Nephron (organoid): ENCODE measurements around the gene MOB3B.

Experiments used
- H3K27ac Mint-ChIP-seq, 3 experiments: 2 replicates each; pipeline ENCODE4 v1.8.0; 2020; ENCODE audit warnings: mixed read lengths in 3 of 3, mild to moderate bottlenecking in 2 of 3, moderate library complexity in 1 of 3
- H3K27me3 Mint-ChIP-seq: 2 replicates; pipeline ENCODE4 v1.8.0; 2021; ENCODE audit warnings: low read depth, mild to moderate bottlenecking, moderate library complexity, mixed read lengths
- H3K36me3 Mint-ChIP-seq: 2 replicates; pipeline ENCODE4 v1.8.0; 2020; ENCODE audit warnings: low read depth, mixed read lengths
- H3K4me1 Mint-ChIP-seq: 2 replicates; pipeline ENCODE4 v1.8.0; 2020; ENCODE audit warnings: mixed read lengths
- H3K4me3 Mint-ChIP-seq, 3 experiments: 2 replicates each; pipeline ENCODE4 v1.8.0; 2020; ENCODE audit warnings: mild to moderate bottlenecking in 3 of 3, mixed read lengths in 3 of 3, moderate library complexity in 2 of 3
- H3K9me3 Mint-ChIP-seq: 2 replicates; pipeline ENCODE4 v1.8.0; 2020; ENCODE audit warnings: mixed read lengths
- CTCF ChIP-seq, 3 experiments: fragments of 200-600 bp; sonication (generic); IDR thresholded peaks; one replicate each; pipeline ENCODE4 v1.5.0; 2021; ENCODE audit warnings: antibody characterized with exemption in 3 of 3; ENCODE audit not compliant: unreplicated experiment in 3 of 3

The MOB3B gene

GRCh38 chr9:27400334-27400880 is 129.2 kb downstream of the MOB3B start:
- TF ChIP-seq CTCF (IDR thresholded peaks at IDR 0.05; ENCODE audit: unreplicated experiment in 3 of 3) = no peak
- Mint-ChIP-seq H3K9me3 (peaks cover under 1% of the 10 kb centered on the region), H3K27ac (peak overlapping the region; percentile 35 to 51 (median 47)), H3K36me3 (peaks cover 9% of the 10 kb centered on the region), H3K4me3 (no peak overlapping the region), H3K4me1 (peaks cover 21% of the 10 kb centered on the region), H3K27me3 (no peaks in the 10 kb centered on the region)

GRCh38 chr9:27398982-27399653 is 130.5 kb downstream of the MOB3B start:
- TF ChIP-seq CTCF (IDR thresholded peaks at IDR 0.05; ENCODE audit: unreplicated experiment in 3 of 3) = no peak
- Mint-ChIP-seq H3K4me3 (no peak overlapping the region), H3K27me3 (no peaks in the 10 kb centered on the region), H3K36me3 (peaks cover 7% of the 10 kb centered on the region), H3K4me1 (peaks cover 31% of the 10 kb centered on the region), H3K9me3 (no peaks in the 10 kb centered on the region), H3K27ac (peak overlapping the region in 2 of 3 experiments; percentile 14 to 51)

- Mint-ChIP-seq H3K36me3 (peaks cover 7% of the 10 kb centered on the region), H3K9me3 (no peaks in the 10 kb centered on the region), H3K27ac (peak overlapping the region; percentile 1 to 9 (median 5)), H3K27me3 (no peaks in the 10 kb centered on the region), H3K4me3 (no peak overlapping the region), H3K4me1 (peaks cover 42% of the 10 kb centered on the region)
- no peak for TF ChIP-seq CTCF (IDR thresholded peaks at IDR 0.05; ENCODE audit: unreplicated experiment in 3 of 3)
Observed at GRCh38 chr9:27396495-27396894, 133.1 kb downstream of the MOB3B start.

- Mint-ChIP-seq H3K36me3 (peaks cover 7% of the 10 kb centered on the region), H3K9me3 (no peaks in the 10 kb centered on the region), H3K27ac (peak overlapping the region; percentile 24 to 44 (median 35)), H3K27me3 (no peaks in the 10 kb centered on the region), H3K4me1 (peaks cover 45% of the 10 kb centered on the region), H3K4me3 (no peak overlapping the region)
- no peak for TF ChIP-seq CTCF (IDR thresholded peaks at IDR 0.05; ENCODE audit: unreplicated experiment in 3 of 3)
Observed at GRCh38 chr9:27395484-27395921, 134.1 kb downstream of the MOB3B start.

GRCh38 chr9:27394826-27395201 is 134.8 kb downstream of the MOB3B start:
- Mint-ChIP-seq H3K4me3 (no peak overlapping the region), H3K36me3 (peaks cover 6% of the 10 kb centered on the region), H3K4me1 (peaks cover 42% of the 10 kb centered on the region), H3K9me3 (no peaks in the 10 kb centered on the region), H3K27ac (peak overlapping the region; percentile 21 to 35 (median 27)), H3K27me3 (no peaks in the 10 kb centered on the region)
- TF ChIP-seq CTCF (IDR thresholded peaks at IDR 0.05; ENCODE audit: unreplicated experiment in 3 of 3) = no peak
